ENCODE measurements around the gene NANOG. TPM values are rescaled to one million over a fixed set of nuclear protein-coding genes. Genes with fewer than 3 reads are reported as not detected.
"Not testable (repeated sequence)": the region's sequence is repeated elsewhere in the genome, so short reads cannot be mapped to it uniquely, and the experiment has no call there.

The NANOG gene
- total RNA-seq, result 0.05 TPM in 1 of 2 replicates, not detected in the other
- long read RNA-seq, result 0 reads

GRCh38 chr12:7788884-7789528 is at the start of gene NANOG:
NANOG (plus strand) TSS chr12:7789402; CDS start chr12:7789615, 213 bp downstream.
- Mint-ChIP-seq H3K4me1 (peaks cover 26% of the 10 kb centered on the region), H3K27me3 (ENCODE audit: low read depth) (peaks cover 43% of the 10 kb centered on the region)
- not testable (repeated sequence) for DNase-seq (ENCODE audit: low read depth, low spot score); H3K9me3 Mint-ChIP-seq; H3K4me3 Mint-ChIP-seq; H3K27ac Mint-ChIP-seq (ENCODE audit: unreplicated experiment); H3K36me3 Mint-ChIP-seq (ENCODE audit: low read depth)

GRCh38 chr12:7747246-7747645 is 42.0 kb upstream of the NANOG start, which contains the start of gene CLEC4C:
CLEC4C (minus strand) TSS chr12:7747375; CDS start chr12:7747348, 27 bp downstream.
- no peak within 1 kb of the TSS for H3K27ac Mint-ChIP-seq (ENCODE audit: unreplicated experiment)
- no peak for DNase-seq (ENCODE audit: low read depth, low spot score)
- no peak within 1 kb of the TSS for H3K4me3 Mint-ChIP-seq

GRCh38 chr12:7748852-7749251 is 40.4 kb upstream of the NANOG start:
- Mint-ChIP-seq H3K27ac (ENCODE audit: unreplicated experiment) (no peak overlapping the region), H3K4me1 (no peaks in the 10 kb centered on the region), H3K27me3 (ENCODE audit: low read depth) (no peaks in the 10 kb centered on the region), H3K4me3 (no peak overlapping the region), H3K36me3 (ENCODE audit: low read depth) (no peaks in the 10 kb centered on the region), H3K9me3 (no peaks in the 10 kb centered on the region)
- DNase-seq (ENCODE audit: low read depth, low spot score), result no peak
- TF ChIP-seq CTCF (conservative IDR thresholded peaks at IDR 0.05), result no peak

More at GRCh38 chr12:7747246-7747645, 42.0 kb upstream of the NANOG start, which contains the start of gene CLEC4C:
- Mint-ChIP-seq H3K36me3 (ENCODE audit: low read depth) (no peaks in the 10 kb centered on the region), H3K9me3 (peaks cover 6% of the 10 kb centered on the region), H3K4me1 (no peaks in the 10 kb centered on the region), H3K27me3 (ENCODE audit: low read depth) (no peaks in the 10 kb centered on the region)
- TF ChIP-seq CTCF (conservative IDR thresholded peaks at IDR 0.05), result no peak

- Mint-ChIP-seq H3K9me3 (no peaks in the 10 kb centered on the region), H3K4me3 (no peak overlapping the region), H3K36me3 (ENCODE audit: low read depth) (no peaks in the 10 kb centered on the region), H3K4me1 (no peaks in the 10 kb centered on the region), H3K27me3 (ENCODE audit: low read depth) (no peaks in the 10 kb centered on the region), H3K27ac (ENCODE audit: unreplicated experiment) (no peak overlapping the region)
- no peak for TF ChIP-seq CTCF (conservative IDR thresholded peaks at IDR 0.05)
- no peak for DNase-seq (ENCODE audit: low read depth, low spot score)
Observed at GRCh38 chr12:7749442-7749841, 39.8 kb upstream of the NANOG start.

GRCh38 chr12:7750350-7750749 is 38.9 kb upstream of the NANOG start:
- Mint-ChIP-seq H3K9me3 (no peaks in the 10 kb centered on the region), H3K27ac (ENCODE audit: unreplicated experiment) (no peak overlapping the region), H3K4me1 (no peaks in the 10 kb centered on the region), H3K4me3 (no peak overlapping the region), H3K27me3 (ENCODE audit: low read depth) (no peaks in the 10 kb centered on the region), H3K36me3 (ENCODE audit: low read depth) (no peaks in the 10 kb centered on the region)
- DNase-seq (ENCODE audit: low read depth, low spot score), result no peak
- TF ChIP-seq CTCF (conservative IDR thresholded peaks at IDR 0.05), result no peak

- no peaks in the 10 kb centered on the region for H3K36me3 Mint-ChIP-seq (ENCODE audit: low read depth)
- TF ChIP-seq CTCF (conservative IDR thresholded peaks at IDR 0.05), result no peak
- H3K27ac Mint-ChIP-seq (ENCODE audit: unreplicated experiment), result no peak overlapping the region
- H3K4me1 Mint-ChIP-seq, result no peaks in the 10 kb centered on the region
- H3K9me3 Mint-ChIP-seq, result no peaks in the 10 kb centered on the region
- no peak overlapping the region for H3K4me3 Mint-ChIP-seq
- DNase-seq (ENCODE audit: low read depth, low spot score), result no peak
- no peaks in the 10 kb centered on the region for H3K27me3 Mint-ChIP-seq (ENCODE audit: low read depth)
Observed at GRCh38 chr12:7751394-7751793, 37.8 kb upstream of the NANOG start.

GRCh38 chr12:7751941-7752922 is 37.0 kb upstream of the NANOG start:
- H3K27me3 Mint-ChIP-seq (ENCODE audit: low read depth); H3K4me3 Mint-ChIP-seq; DNase-seq (ENCODE audit: low read depth, low spot score); H3K36me3 Mint-ChIP-seq (ENCODE audit: low read depth); H3K9me3 Mint-ChIP-seq; H3K4me1 Mint-ChIP-seq: not testable (repeated sequence)
- H3K27ac Mint-ChIP-seq (ENCODE audit: unreplicated experiment), result peak overlapping the region; percentile 57

GRCh38 chr12:7755668-7756067 is 33.5 kb upstream of the NANOG start:
- not testable (repeated sequence) for H3K27ac Mint-ChIP-seq (ENCODE audit: unreplicated experiment); H3K9me3 Mint-ChIP-seq; H3K27me3 Mint-ChIP-seq (ENCODE audit: low read depth); H3K36me3 Mint-ChIP-seq (ENCODE audit: low read depth); H3K4me3 Mint-ChIP-seq; H3K4me1 Mint-ChIP-seq; DNase-seq (ENCODE audit: low read depth, low spot score)
